HL-60 (cell line): ENCODE data around the gene TPD52L1.

ENCODE experiments used
- GABPA ChIP-seq: IDR thresholded peaks from 2 replicates; pipeline ENCODE4 v1.6.1; 2012; ENCODE audit warnings: low read depth
- TF ChIP-seq, protein P1 (sequence below): IDR thresholded peaks from one replicate; pipeline ENCODE4 v1.5.1; 2011; ENCODE audit warnings: low read length, control low read depth, inconsistent platforms; ENCODE audit not compliant: insufficient read depth

- TF ChIP-seq, protein P1, sequence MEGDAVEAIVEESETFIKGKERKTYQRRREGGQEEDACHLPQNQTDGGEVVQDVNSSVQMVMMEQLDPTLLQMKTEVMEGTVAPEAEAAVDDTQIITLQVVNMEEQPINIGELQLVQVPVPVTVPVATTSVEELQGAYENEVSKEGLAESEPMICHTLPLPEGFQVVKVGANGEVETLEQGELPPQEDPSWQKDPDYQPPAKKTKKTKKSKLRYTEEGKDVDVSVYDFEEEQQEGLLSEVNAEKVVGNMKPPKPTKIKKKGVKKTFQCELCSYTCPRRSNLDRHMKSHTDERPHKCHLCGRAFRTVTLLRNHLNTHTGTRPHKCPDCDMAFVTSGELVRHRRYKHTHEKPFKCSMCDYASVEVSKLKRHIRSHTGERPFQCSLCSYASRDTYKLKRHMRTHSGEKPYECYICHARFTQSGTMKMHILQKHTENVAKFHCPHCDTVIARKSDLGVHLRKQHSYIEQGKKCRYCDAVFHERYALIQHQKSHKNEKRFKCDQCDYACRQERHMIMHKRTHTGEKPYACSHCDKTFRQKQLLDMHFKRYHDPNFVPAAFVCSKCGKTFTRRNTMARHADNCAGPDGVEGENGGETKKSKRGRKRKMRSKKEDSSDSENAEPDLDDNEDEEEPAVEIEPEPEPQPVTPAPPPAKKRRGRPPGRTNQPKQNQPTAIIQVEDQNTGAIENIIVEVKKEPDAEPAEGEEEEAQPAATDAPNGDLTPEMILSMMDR, result no peak
- TF ChIP-seq GABPA, result no peak
These were observed 35.1 kb downstream of the TPD52L1 start for GRCh38 chr6:125188594-125189203.
